Measurements from ENCODE around the gene APOL5. TPM values are rescaled to one million over a fixed set of nuclear protein-coding genes. Genes with fewer than 3 reads are reported as not detected.
"Not testable (repeated sequence)": the region's sequence is repeated elsewhere in the genome, so short reads cannot be mapped to it uniquely, and the experiment has no call there.

APOL5 gene
- total RNA-seq, 2 experiments from 2014 or later: not detected

GRCh38 chr22:35687461-35687860, 30.2 kb upstream of the APOL5 start:
- H3K27me3 Mint-ChIP-seq (ENCODE audit: low read depth): peaks cover 3% of the 10 kb centered on the region
- H3K4me3 Mint-ChIP-seq: no peak overlapping the region
- DNase-seq: no peak
- no peak for ATAC-seq
- no peak overlapping the region for H3K27ac Mint-ChIP-seq
- ChIA-PET CTCF (no interaction called here), POLR2A (no interaction called here)
- H3K9me3 Mint-ChIP-seq (ENCODE audit: insufficient read depth): peaks cover 3% of the 10 kb centered on the region
- H3K36me3 Mint-ChIP-seq (ENCODE audit: low read depth): no peaks in the 10 kb centered on the region
- H3K4me1 Mint-ChIP-seq (ENCODE audit: low read depth): no peaks in the 10 kb centered on the region

- Mint-ChIP-seq H3K9me3 (ENCODE audit: insufficient read depth) (peaks cover 3% of the 10 kb centered on the region), H3K27me3 (ENCODE audit: low read depth) (no peaks in the 10 kb centered on the region), H3K4me3 (no peak overlapping the region), H3K4me1 (ENCODE audit: low read depth) (no peaks in the 10 kb centered on the region), H3K36me3 (ENCODE audit: low read depth) (no peaks in the 10 kb centered on the region), H3K27ac (no peak overlapping the region)
- DNase-seq: no peak
- no peak for ATAC-seq
- POLR2A ChIA-PET: no interaction called here
- CTCF ChIA-PET: no interaction called here
These were observed 28.6 kb upstream of the APOL5 start for GRCh38 chr22:35688913-35689675.

GRCh38 chr22:35690001-35690400, 27.7 kb upstream of the APOL5 start:
- ChIA-PET CTCF (interaction anchor here (0.8 to 1.6 kb wide), 2 partner anchors 59 to 63 kb away, joined by 4 to 8 read pairs; no protein-coding TSS in a partner anchor), POLR2A (interaction anchor here (0.8 to 1.1 kb wide), 2 partner anchors 29 to 42 kb away, joined by 3 to 4 read pairs; partner anchors contain the start of gene APOL6)
- no peaks in the 10 kb centered on the region for H3K4me1 Mint-ChIP-seq (ENCODE audit: low read depth)
- H3K27ac Mint-ChIP-seq: no peak overlapping the region
- peaks cover 3% of the 10 kb centered on the region for H3K9me3 Mint-ChIP-seq (ENCODE audit: insufficient read depth)
- no peaks in the 10 kb centered on the region for H3K27me3 Mint-ChIP-seq (ENCODE audit: low read depth)
- DNase-seq: no peak
- no peak overlapping the region for H3K4me3 Mint-ChIP-seq
- no peaks in the 10 kb centered on the region for H3K36me3 Mint-ChIP-seq (ENCODE audit: low read depth)
- ATAC-seq: no peak

GRCh38 chr22:35695202-35695601, 22.5 kb upstream of the APOL5 start:
- Mint-ChIP-seq H3K4me3 (no peak overlapping the region), H3K27me3 (ENCODE audit: low read depth) (no peaks in the 10 kb centered on the region), H3K27ac (no peak overlapping the region), H3K4me1 (ENCODE audit: low read depth) (no peaks in the 10 kb centered on the region), H3K36me3 (ENCODE audit: low read depth) (no peaks in the 10 kb centered on the region), H3K9me3 (ENCODE audit: insufficient read depth) (no peaks in the 10 kb centered on the region)
- DNase-seq (peak; percentile 31), ATAC-seq (peak; percentile 13)
- CTCF ChIA-PET: no interaction called here
- POLR2A ChIA-PET: no interaction called here

GRCh38 chr22:35697142-35697541, 20.5 kb upstream of the APOL5 start:
- no peaks in the 10 kb centered on the region for H3K27me3 Mint-ChIP-seq (ENCODE audit: low read depth)
- no peak overlapping the region for H3K27ac Mint-ChIP-seq
- H3K36me3 Mint-ChIP-seq (ENCODE audit: low read depth): no peaks in the 10 kb centered on the region
- H3K4me1 Mint-ChIP-seq (ENCODE audit: low read depth): no peaks in the 10 kb centered on the region
- POLR2A ChIA-PET: no interaction called here
- no peaks in the 10 kb centered on the region for H3K9me3 Mint-ChIP-seq (ENCODE audit: insufficient read depth)
- ATAC-seq (peak; percentile 64), DNase-seq (peak; percentile 75)
- CTCF ChIA-PET: no interaction called here
- no peak overlapping the region for H3K4me3 Mint-ChIP-seq

- H3K27me3 Mint-ChIP-seq (ENCODE audit: low read depth); H3K4me3 Mint-ChIP-seq; H3K36me3 Mint-ChIP-seq (ENCODE audit: low read depth); CTCF ChIA-PET; H3K9me3 Mint-ChIP-seq (ENCODE audit: insufficient read depth); H3K27ac Mint-ChIP-seq; H3K4me1 Mint-ChIP-seq (ENCODE audit: low read depth); POLR2A ChIA-PET: not testable (repeated sequence)
- DNase-seq (peak; percentile 41), ATAC-seq (peak; percentile 43)
These were observed 17.8 kb upstream of the APOL5 start for GRCh38 chr22:35699852-35700251.

GRCh38 chr22:35703861-35704584, 13.6 kb upstream of the APOL5 start:
- ChIA-PET CTCF (no interaction called here), POLR2A (no interaction called here)
- no peaks in the 10 kb centered on the region for H3K4me1 Mint-ChIP-seq (ENCODE audit: low read depth)
- H3K9me3 Mint-ChIP-seq (ENCODE audit: insufficient read depth): no peaks in the 10 kb centered on the region
- no peaks in the 10 kb centered on the region for H3K27me3 Mint-ChIP-seq (ENCODE audit: low read depth)
- DNase-seq (no peak), ATAC-seq (no peak)
- H3K4me3 Mint-ChIP-seq: no peak overlapping the region
- no peaks in the 10 kb centered on the region for H3K36me3 Mint-ChIP-seq (ENCODE audit: low read depth)
- no peak overlapping the region for H3K27ac Mint-ChIP-seq

GRCh38 chr22:35705141-35705540, 12.5 kb upstream of the APOL5 start:
- H3K4me3 Mint-ChIP-seq: no peak overlapping the region
- H3K9me3 Mint-ChIP-seq (ENCODE audit: insufficient read depth): no peaks in the 10 kb centered on the region
- POLR2A ChIA-PET: no interaction called here
- DNase-seq: no peak
- H3K27ac Mint-ChIP-seq: no peak overlapping the region
- ATAC-seq: no peak
- no peaks in the 10 kb centered on the region for H3K27me3 Mint-ChIP-seq (ENCODE audit: low read depth)
- CTCF ChIA-PET: no interaction called here
- H3K4me1 Mint-ChIP-seq (ENCODE audit: low read depth): no peaks in the 10 kb centered on the region
- no peaks in the 10 kb centered on the region for H3K36me3 Mint-ChIP-seq (ENCODE audit: low read depth)

GRCh38 chr22:35708453-35708852, 9.2 kb upstream of the APOL5 start:
- Mint-ChIP-seq H3K4me1 (ENCODE audit: low read depth) (no peaks in the 10 kb centered on the region), H3K4me3 (no peak overlapping the region), H3K27me3 (ENCODE audit: low read depth) (no peaks in the 10 kb centered on the region), H3K9me3 (ENCODE audit: insufficient read depth) (no peaks in the 10 kb centered on the region), H3K27ac (no peak overlapping the region), H3K36me3 (ENCODE audit: low read depth) (no peaks in the 10 kb centered on the region)
- ATAC-seq: no peak
- no peak for DNase-seq
- POLR2A ChIA-PET: no interaction called here
- CTCF ChIA-PET: no interaction called here

- Mint-ChIP-seq H3K36me3 (ENCODE audit: low read depth) (no peaks in the 10 kb centered on the region), H3K4me1 (ENCODE audit: low read depth) (no peaks in the 10 kb centered on the region), H3K4me3 (no peak overlapping the region), H3K27me3 (ENCODE audit: low read depth) (no peaks in the 10 kb centered on the region), H3K9me3 (ENCODE audit: insufficient read depth) (no peaks in the 10 kb centered on the region), H3K27ac (no peak overlapping the region)
- ATAC-seq (no peak), DNase-seq (no peak)
- ChIA-PET CTCF (no interaction called here), POLR2A (no interaction called here)
These were observed 8.8 kb upstream of the APOL5 start for GRCh38 chr22:35708917-35709316.

- Mint-ChIP-seq H3K4me3 (no peak overlapping the region), H3K27me3 (ENCODE audit: low read depth) (no peaks in the 10 kb centered on the region), H3K4me1 (ENCODE audit: low read depth) (no peaks in the 10 kb centered on the region), H3K9me3 (ENCODE audit: insufficient read depth) (no peaks in the 10 kb centered on the region), H3K27ac (no peak overlapping the region), H3K36me3 (ENCODE audit: low read depth) (no peaks in the 10 kb centered on the region)
- ChIA-PET CTCF (no interaction called here), POLR2A (no interaction called here)
- no peak for ATAC-seq
- no peak for DNase-seq
These were observed 6.3 kb upstream of the APOL5 start for GRCh38 chr22:35711336-35711735.

GRCh38 chr22:35712672-35713071, 5.0 kb upstream of the APOL5 start:
- Mint-ChIP-seq H3K4me3 (no peak overlapping the region), H3K27ac (no peak overlapping the region), H3K36me3 (ENCODE audit: low read depth) (no peaks in the 10 kb centered on the region), H3K9me3 (ENCODE audit: insufficient read depth) (no peaks in the 10 kb centered on the region), H3K4me1 (ENCODE audit: low read depth) (no peaks in the 10 kb centered on the region), H3K27me3 (ENCODE audit: low read depth) (peaks cover 3% of the 10 kb centered on the region)
- ChIA-PET POLR2A (no interaction called here), CTCF (no interaction called here)
- DNase-seq: no peak
- ATAC-seq: no peak
